Measurements from ENCODE around the gene SLC30A10.
"Not testable (repeated sequence)": the region's sequence is repeated elsewhere in the genome, so short reads cannot be mapped to it uniquely, and the experiment has no call there.

The SLC30A10 gene

DNA sequence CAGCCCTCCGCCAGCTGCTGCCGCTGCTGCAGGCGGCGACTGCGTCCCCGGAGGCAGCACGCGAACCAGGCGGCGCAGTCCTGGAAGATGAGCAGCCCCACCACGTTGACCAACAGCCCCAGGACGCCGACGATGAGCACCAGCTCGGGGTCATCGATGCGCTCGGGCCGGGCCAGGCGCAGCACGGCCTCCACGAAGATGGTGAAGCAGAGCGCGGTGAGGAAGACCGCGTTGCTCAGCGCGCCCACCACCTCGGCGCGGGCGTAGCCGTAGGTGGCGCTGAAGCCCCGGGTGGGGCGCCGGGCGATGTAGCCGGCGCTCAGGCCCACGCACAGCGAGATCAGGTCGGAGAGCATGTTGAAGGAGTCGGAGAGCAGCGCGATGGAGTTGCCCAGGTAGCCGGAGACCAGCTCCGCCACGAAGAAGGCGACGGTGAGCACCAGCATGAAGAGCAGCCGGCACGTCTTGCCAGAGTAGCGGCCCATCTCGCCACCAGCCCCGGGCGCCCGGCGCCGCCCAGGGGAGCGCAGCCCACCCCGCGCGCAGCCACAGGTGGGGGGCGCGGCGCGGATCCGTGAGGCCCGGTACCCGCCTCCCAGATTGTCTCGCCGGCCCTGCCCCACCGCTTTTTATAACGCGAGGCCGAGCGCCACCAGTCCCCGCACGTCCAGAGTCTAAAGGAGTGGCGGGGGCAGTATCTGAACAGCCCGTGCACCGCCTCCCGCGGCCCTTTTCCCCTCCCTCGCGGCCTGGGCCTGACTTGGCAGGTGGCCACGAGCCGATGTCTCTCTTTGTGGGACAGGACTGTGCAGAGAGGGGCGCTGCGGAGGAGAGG is at the start of gene SLC30A10:
SLC30A10 (minus strand) TSS at position 602 of the 835 bp plus-strand sequence; CDS start at position 485, 117 bp downstream.
- no peak for DNase-seq

DNA sequence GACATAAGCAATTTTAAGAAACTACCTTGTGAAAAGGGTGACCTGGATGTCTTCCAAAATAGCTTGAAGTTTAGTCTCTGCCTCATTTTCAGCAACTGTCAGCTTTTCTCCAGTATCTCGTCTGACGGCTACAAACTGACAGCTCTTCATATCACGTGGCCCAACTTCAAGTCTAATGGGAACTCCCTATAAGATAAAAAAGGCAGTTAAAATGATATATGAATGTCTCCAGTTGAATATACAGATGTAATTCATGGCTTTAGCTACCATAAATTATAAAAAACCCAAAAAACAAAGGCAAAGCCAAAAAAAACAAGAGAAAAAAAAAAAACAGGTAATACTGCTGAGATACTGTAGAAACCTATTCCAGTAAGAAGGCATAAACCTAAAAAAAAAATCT is 44.9 kb upstream of the SLC30A10 start:
- DNase-seq, result no peak

DNA sequence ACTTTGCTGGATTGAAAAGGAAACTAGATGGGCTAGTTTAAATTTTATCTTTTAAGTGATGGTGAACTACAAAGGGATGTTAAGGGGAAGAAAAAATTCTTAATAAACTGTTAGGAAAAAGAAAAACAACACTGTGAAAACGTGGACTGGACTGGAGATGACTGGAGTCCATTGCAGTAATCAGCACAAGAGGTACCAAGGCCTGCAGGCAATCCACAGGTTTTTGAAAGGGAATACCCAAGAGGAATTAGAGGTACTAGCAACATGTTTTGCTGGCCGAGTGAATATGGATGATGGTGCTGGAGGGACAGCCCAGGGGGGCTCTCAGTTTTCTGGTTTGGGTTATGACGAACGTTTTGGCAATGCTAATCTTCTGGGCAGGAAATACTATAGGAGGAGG is 39.0 kb upstream of the SLC30A10 start:
- DNase-seq, result no peak

DNA sequence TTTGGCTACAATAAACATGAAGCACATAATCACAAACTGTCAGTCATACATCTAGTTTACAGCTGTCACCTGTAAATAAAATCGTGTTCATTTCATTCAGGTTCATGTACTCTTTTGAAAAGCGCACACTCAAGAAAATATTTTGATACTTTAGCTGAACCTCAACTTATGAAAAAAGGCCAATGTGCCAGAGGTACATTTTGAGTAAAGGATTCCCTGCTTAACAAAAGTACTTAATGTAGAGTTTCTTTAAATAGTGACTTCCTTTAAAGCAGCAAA is 37.7 kb upstream of the SLC30A10 start:
- no peak for DNase-seq

DNA sequence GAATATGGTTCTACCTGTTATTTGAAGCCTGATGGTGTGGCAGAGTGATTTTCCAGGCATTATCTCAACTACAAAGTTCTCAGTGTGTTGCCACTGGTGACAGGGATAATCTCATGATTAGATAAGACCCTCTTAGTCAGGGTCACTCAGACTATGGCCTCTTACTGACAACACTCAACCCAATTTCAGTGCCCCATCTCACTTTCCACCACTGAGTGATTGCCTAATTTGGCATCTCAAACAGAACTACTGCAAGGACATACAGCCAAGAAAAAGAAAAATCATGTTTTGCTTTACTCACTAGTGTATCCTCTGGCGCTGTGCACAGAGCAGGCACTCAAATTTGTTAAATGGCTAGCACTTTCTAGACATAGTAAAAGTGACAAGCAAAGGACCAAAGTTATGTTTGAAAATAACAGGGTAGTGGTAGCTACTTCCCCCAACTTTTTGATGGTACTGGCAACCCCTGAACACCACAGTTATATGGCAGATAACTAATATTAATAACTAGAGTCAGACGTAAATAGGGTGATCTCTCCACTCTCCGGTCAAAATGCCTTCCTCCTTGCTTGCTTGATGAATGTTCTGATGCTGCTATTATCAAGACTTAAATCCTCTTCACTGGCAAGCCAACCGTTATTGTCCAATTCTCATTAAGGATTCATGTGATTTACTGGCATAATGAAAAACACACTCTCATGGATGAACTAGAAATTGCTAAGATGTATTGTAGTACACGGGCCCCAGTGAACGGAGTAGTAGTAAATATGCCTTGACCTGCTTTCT is 37.1 kb upstream of the SLC30A10 start:
- no peak for DNase-seq

DNA sequence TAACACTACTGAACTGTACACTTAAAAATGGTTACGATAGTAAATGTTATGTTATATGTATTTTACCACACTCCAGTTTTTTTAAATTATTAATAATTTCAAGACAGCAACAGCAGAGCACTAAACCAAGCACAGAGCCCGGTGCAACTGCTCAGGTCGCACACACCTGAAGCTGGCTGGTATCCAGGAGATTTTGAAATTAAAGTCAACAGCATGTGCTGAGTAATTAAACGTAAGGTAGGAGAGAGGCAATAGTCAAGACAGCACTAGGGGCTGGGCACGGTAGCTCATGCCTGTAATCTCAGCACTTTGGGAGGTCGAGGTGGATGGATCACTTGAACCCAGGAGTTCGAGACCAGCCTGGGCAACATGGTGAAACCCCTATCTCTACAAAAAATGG is 35.1 kb upstream of the SLC30A10 start:
- DNase-seq, result no peak

DNA sequence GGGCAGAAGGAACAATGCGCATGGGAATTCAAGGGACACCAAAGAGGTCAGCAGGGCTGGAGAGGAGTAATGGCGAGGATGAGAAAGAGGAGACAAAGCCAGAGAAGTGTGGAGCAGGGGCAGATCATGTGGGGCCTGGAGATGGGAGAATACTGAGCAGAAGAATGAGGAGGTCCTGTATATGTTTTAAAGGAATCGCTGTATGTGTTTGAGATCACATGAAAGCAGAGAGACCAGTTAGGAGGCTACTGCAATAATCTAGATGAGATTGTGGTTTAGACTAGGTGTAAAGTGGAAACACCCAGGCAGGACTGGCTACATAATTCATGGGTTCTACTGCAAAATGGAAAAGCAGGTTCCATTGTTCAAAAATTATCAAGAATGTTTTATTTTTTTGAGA is 33.3 kb upstream of the SLC30A10 start:
- no peak for DNase-seq

DNA sequence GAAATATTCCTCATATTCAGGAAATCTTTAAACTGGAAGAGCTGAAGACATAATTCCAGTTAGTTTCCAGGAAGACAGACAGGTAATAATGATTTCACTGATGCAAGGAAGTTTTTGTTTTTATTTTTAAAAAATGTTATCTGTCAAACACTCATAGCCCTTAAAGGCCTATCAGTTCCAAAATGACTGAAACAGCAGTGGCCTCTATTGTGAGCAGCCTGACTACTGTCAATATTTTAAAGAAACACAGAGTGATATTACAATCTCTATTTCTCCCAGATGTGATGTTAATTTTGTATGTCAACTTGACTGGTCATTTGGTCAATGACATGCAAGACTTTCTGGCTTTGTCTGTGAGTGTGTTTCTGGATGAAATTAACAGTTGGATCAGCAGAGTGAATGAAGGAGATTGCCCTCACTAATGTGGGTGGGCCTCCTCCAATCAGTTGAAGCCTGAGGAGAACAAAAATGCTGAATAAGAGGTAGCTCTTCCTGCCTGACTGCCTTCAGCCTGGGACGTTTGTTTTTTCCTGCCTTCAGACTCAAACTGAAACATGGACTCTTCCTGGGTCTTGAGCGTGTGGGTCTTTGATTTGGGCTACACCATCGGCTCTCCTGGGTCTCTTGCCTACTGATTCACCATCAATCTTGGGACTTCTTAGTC is 31.3 kb upstream of the SLC30A10 start:
- no peak for DNase-seq

DNA sequence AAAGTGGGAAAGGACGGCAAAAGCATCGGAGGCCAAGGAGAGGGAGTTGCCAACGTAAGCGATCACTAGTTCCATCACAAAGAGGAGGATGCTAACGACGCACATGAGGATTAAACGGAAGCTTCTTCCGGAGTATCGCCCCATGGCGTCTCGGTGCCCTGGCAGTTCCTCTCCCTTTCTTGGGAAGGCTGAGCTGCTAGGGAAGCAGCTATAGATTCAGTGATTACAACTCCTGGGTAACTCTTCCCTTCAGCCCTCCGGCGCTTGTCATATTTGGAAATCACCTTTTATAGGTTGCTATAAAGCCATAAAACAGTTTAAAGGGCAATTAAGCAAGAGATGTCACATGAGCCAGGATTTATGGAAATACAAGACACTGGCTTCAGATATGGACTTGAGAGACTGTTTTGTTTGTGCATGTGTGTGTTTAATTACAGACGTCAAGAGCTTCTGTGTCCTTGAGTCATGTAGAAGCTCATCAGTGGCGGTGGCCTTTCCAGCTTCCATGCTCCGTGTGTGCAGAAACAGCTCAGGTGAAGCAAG is 30.6 kb upstream of the SLC30A10 start:
- DNase-seq, result no peak

DNA sequence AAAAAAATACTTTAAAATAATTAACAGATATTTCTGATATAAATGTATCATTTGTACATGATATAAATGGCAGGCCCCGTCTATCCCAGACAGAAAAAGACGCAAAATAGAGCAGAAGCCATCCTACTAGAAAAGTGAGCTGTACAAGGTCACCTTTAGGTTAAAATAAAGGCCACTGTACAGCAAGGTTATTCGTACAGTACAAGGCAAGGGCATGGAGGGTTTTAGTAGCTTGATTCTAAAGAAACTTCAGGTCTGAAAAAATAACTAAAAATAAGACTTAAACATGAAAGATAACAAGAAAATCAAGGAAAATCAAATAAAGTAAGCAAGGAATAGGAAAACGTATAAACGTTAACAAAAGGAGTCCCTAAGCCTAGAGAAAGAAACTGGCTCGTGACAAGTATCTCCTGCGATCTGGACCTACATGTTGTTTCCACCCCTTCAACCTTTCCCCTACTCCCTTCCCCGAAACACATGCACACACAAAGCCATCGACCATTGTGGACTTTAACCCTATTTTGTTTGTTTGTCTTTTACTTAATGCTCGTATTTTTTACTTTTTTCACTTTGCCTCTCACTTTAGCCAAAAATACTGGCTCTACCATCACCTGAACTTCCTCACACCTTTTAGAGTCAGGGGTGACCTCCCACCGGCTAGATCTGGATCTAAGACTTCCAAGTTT is 26.5 kb upstream of the SLC30A10 start:
- DNase-seq, result no peak

DNA sequence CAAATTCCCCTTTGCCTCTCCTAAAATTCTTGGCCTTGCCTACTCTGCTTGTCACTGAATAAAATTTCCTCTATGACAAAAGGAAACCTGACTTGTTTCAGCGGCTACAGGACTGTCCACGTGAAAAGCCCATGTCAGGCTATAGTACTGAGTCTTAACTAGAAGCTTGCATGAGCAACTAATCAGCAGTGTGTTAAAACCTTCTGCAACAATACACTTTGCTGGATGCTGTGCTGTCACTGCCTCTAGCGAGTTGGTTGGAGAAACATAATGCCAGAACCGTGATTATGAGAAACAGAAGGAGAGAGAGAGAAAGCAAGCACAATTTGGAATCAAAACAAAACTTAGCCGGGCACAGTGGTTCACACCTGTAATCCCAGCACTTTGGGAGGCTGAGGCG is 25.7 kb upstream of the SLC30A10 start:
- DNase-seq, result no peak

DNA sequence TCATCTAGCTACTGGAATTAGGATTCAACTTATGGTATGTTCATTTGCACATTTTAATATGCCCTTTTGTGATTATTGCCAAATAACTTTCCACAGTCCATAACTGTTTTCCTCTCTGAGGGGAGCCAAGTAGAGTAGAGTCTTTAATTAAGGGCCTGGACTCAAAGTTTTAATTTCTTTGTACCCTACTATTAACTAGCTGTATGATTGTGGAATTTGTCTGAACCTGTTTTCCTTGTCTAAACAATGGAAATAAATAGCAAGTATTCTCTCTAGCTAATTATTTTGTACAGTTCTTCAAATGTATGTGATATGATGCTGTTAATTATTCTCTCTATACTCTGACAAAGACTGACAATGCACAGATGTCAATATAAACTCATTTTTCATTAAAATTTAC is 24.0 kb upstream of the SLC30A10 start:
- DNase-seq, result no peak

DNA sequence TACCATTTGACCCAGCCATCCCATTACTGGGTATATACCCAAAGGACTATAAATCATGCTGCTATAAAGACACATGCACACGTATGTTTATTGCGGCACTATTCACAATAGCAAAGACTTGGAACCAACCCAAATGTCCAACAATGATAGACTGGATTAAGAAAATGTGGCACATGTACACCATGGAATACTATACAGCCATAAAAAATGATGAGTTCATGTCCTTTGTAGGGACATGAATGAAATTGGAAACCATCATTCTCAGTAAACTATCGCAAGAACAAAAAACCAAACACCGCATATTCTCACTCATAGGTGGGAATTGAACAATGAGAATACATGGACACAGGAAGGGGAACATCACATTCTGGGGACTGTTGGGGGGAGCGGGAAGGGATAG is 20.9 kb upstream of the SLC30A10 start:
- DNase-seq, result not testable (repeated sequence)

DNA sequence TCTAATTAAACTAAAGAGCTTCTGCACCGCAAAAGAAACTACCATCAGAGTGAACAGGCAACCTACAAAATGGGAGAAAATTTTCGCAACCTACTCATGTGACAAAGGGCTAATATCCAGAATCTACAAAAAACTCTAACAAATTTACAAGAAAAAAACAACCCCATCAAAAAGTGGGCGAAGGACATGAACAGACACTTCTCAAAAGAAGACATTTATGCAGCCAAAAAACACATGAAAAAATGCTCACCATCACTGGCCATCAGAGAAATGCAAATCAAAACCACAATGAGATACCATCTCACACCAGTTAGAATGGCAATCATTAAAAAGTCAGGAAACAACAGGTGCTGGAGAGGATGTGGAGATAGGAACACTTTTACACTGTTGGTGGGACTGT is 20.4 kb upstream of the SLC30A10 start:
- DNase-seq, result not testable (repeated sequence)

DNA sequence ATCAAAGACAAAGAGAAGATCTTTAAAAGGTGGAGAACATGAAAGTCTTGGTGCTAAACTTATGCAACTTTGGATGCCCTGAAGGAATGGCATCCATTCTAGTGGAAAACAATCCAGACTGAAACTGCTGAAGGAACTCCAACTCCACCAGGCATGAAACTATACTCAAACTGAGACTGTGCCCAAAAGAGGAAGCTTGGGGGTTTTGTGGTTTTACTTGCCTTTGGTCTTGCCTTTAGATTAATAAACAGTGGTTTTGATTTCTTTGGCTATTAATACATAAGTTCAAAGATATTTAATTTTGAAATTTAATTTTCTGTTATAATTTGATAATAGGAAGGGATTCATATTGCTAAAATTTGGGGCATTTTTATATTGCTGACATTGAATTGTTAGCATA is 17.4 kb upstream of the SLC30A10 start:
- DNase-seq, result no peak

DNA sequence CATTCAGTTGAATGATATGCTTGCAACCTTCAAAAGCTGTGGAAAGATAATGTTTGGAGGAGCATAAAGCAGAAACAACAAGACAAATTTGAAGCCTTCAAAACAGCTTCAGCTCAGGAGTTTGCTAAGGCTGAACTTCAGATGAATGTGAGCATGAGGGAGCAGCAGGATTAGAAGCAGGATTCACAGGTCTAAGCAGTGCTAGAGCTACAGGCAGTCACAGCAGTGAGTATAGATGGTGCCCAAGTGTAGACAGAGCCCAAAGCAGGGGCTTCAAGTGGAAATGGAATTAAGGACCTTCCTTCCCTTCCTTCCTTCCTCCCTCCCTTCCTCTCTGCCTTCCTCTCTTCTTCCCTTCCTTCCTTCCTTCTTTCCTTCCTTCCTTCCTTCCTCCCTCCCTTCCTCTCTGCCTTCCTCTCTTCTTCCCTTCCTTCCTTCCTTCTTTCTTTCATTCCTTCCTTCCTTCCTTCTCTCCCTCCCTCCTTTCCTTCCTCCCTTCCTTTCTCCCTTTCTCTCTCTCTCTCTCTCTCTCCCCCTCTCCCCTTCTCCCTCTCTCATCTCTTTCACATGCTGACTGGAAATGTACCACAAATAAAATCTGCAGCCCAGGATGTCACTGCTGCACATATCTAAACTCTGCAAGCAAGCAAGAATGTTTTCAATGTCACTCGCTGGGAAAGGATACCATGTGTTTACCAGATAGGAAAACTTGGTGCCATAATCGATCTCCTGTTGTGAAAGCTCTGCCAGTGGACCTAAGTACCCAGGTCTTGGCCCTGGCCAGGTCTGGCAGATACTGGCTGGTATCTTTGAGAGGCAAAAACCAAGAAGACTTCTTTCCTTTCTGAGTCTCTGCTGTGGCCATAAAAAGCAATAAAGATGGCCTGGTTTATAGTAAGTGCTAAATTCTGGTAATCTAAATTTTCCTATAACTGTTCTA is 13.1 kb upstream of the SLC30A10 start:
- DNase-seq, result no peak

DNA sequence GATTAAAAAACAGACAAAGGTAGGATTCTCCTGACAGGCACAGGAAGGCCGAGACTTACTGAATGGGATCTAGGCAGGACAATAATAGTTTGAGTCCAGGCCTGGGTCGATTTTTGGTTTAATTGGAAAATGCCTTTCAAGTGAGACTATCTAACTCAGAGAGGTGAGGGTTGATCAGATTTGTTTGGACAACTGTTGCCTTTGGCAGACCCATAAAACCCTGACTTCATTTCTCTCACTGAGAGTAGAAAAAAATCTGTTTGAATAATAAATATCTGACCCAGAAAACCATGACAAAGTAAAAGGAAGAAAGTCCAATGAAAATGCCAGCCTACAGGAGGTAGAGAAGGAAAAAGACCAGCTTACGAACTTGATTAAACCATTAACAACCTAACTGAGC is 12.3 kb upstream of the SLC30A10 start:
- no peak for DNase-seq

DNA sequence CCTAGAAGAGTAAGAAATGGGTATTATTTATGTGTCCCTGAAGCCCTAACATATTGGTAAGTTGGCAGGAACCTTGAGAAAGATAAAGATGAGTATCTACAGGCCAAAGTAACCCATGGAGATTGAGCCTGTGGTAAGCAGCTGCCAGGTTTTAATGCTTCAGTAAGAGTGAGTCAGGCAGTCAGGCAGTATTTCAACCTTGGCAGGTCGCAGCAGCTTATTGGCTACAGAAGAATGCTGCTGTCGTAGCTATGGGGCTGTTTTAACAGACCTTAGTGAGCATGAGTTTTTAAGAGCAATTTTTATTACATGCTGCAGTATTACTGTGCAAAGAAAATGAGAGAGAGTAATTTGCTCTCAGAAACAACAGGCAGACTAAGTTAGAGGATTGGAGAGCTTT is 10.3 kb upstream of the SLC30A10 start:
- DNase-seq, result no peak

DNA sequence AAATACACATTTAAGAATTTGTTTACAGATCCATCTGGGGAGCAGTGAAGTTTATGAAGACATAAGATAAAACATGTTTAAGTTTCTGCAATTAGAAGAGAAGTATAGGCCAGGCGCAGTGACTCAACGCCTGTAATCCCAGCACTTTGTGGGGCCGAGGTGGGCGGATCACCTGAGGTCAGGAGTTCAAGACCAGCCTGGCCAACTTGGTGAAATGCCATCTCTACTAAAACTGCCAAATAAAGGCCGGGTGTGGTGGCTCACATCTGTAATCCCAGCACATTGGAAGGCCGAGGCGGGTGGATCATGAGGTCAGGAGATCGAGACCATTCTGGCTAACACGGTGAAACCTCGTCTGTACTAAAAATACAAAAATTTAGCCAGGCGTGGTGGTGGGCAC is 5.4 kb upstream of the SLC30A10 start:
- DNase-seq, result not testable (repeated sequence)

DNA sequence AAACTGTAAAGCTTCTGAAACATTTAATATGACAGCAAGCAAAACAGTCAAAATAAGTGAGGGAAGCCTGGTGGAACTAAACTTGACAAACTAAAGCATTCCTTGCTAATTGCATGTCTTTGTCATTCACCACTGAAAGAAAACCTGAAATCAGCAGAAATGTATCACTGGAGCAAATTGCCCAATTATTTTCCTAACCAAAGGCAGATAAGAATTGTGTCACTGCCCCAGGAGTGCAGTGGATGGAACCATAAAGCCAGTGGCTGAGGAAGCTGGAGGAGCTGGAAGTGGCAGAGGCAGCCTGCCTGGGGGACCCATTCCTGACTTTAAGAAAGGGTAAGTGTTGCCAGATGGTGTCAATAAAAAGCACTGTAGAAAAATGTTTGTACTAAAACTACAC is 2.7 kb upstream of the SLC30A10 start:
- DNase-seq, result no peak

DNA sequence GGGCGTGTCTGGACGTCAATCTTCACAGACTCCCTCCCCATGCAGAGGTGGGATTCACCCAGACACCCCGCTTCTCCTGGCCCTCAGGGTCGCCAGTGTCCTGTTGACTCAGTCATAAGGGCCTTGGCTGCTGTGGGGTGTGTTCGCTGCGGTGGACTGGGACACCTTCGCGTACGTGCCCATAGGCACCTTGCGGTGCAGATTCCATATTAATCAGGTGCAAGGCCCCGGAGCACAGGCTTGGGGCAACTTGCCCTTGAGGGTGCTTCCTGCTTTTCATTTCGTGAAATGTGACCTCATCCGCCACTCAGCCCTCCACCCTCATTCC is 398 bp upstream of the SLC30A10 start:
- no peak for DNase-seq

DNA sequence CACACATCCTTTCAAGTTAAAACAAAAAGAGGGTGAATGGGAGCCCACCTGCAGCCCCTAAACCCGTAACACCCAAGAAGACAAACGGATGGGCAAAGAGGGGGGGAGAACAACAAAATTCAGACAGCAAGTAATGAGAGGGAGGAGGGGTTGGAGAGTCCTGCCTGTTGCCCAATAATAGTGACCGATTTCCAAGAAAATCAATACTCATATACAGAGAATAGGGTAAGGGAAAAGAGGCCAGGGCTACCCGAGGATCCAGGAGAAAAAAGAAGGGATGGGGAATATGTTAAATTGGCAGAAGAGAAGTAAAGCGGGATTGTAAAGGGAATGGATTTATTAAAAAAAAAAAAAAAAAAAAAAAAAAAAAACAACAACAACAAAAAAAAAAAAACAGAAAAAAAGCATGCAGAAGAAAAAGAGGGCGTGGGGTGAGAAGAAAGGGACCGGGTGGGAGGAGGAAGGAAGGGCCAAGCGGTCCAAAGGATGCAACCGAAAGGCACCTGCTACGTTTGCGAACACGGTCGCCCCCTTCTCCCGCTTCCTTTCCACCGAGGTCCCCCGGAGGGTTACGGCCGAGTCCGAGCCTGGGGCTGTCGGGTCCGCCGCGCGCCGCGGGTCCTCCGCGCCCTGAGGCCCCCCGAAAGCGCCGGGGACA is 930 bp downstream of the SLC30A10 start:
- DNase-seq, result no peak
